Testis (tissue), 2 donors: ENCODE data around the gene MYO1D.

ENCODE experiments used
- POLR2A ChIP-seq: fragments of 450-650 bp; IDR thresholded peaks from one replicate; pipeline ENCODE4 v1.6.1; 2017; ENCODE audit warnings: antibody characterized with exemption, mild to moderate bottlenecking, moderate library complexity
- TF ChIP-seq, protein P1 (sequence below), 3 experiments: fragments of 450-650 bp in 2 of 3; fragments of 200-600 bp in 1 of 3; sonication (generic) in 1 of 3; IDR thresholded peaks; one replicate each; pipeline ENCODE4 v1.5.1; 2016 to 2019; ENCODE audit warnings: antibody characterized with exemption in 3 of 3, mild to moderate bottlenecking in 2 of 3, moderate library complexity in 1 of 3

DNA sequence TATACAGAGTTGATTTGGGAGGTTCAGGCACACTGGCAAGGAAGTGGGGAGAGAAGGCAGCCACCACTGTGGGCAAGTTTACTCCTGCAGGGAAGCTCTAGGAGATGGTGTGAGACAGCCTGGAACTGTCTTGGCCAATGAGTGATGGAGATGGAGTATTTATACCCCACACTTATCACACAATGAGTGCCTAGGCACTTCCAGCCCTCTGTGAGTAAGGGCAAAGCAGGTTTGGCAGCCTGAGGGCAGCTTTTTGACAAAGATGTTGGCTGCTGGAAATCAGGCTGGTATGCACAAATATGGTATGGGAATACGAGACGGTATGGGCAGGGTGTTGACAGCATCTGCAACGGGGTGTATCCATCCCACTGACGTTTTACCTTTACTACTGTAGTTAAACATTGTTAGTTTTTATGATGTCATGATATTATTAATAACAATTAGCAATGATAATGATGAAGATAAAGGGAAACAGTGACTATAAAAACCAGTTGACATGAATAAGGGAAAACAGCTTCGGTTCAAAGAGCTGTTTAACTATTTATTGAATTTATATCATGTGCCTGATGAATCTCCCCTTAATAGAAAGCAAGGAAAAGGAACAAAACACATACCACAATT lies 240.2 kb downstream of the MYO1D start:
- TF ChIP-seq, protein P1, sequence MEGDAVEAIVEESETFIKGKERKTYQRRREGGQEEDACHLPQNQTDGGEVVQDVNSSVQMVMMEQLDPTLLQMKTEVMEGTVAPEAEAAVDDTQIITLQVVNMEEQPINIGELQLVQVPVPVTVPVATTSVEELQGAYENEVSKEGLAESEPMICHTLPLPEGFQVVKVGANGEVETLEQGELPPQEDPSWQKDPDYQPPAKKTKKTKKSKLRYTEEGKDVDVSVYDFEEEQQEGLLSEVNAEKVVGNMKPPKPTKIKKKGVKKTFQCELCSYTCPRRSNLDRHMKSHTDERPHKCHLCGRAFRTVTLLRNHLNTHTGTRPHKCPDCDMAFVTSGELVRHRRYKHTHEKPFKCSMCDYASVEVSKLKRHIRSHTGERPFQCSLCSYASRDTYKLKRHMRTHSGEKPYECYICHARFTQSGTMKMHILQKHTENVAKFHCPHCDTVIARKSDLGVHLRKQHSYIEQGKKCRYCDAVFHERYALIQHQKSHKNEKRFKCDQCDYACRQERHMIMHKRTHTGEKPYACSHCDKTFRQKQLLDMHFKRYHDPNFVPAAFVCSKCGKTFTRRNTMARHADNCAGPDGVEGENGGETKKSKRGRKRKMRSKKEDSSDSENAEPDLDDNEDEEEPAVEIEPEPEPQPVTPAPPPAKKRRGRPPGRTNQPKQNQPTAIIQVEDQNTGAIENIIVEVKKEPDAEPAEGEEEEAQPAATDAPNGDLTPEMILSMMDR (IDR thresholded peaks at IDR 0.05) = no peak
- no peak for TF ChIP-seq POLR2A
